Measurements from ENCODE around the gene FLT1. TPM values are rescaled to one million over a fixed set of nuclear protein-coding genes. Genes with fewer than 3 reads are reported as not detected.
A peak's percentile ranks its signal among the peaks of the same experiment; 100 is the strongest.

The FLT1 gene
- 0.11 TPM in 1 of 2 replicates, not detected in the other for total RNA-seq
- long read RNA-seq, partial matches to known transcripts = 0 of 1 reads
- long read RNA-seq, other reads (novel, unspliced or antisense) = 1 of 1 reads

GRCh38 chr13:28494778-28495537 lies at the start of gene FLT1:
TSS of gene FLT1 (minus strand) at chr13:28495128. CDS start at chr13:28494843, 285 bp downstream.
- no peaks in the 10 kb centered on the region for H3K9me3 Mint-ChIP-seq
- peak within 1 kb of the TSS; percentile 78 for H3K4me3 Mint-ChIP-seq
- DNase-seq (ENCODE audit: low read depth, low spot score) = peak; percentile 27
- peaks cover 96% of the 10 kb centered on the region for H3K27me3 Mint-ChIP-seq (ENCODE audit: low read depth)
- H3K36me3 Mint-ChIP-seq (ENCODE audit: low read depth) = no peaks in the 10 kb centered on the region
- peaks cover 13% of the 10 kb centered on the region for H3K4me1 Mint-ChIP-seq
- no peak within 1 kb of the TSS for H3K27ac Mint-ChIP-seq (ENCODE audit: unreplicated experiment)
- TF ChIP-seq, protein P1, sequence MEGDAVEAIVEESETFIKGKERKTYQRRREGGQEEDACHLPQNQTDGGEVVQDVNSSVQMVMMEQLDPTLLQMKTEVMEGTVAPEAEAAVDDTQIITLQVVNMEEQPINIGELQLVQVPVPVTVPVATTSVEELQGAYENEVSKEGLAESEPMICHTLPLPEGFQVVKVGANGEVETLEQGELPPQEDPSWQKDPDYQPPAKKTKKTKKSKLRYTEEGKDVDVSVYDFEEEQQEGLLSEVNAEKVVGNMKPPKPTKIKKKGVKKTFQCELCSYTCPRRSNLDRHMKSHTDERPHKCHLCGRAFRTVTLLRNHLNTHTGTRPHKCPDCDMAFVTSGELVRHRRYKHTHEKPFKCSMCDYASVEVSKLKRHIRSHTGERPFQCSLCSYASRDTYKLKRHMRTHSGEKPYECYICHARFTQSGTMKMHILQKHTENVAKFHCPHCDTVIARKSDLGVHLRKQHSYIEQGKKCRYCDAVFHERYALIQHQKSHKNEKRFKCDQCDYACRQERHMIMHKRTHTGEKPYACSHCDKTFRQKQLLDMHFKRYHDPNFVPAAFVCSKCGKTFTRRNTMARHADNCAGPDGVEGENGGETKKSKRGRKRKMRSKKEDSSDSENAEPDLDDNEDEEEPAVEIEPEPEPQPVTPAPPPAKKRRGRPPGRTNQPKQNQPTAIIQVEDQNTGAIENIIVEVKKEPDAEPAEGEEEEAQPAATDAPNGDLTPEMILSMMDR (conservative IDR thresholded peaks at IDR 0.05) = no peak

GRCh38 chr13:28544026-28544425 lies 49.1 kb upstream of the FLT1 start:
- TF ChIP-seq, protein P1 (conservative IDR thresholded peaks at IDR 0.05) = no peak
- no peak overlapping the region for H3K4me3 Mint-ChIP-seq
- H3K9me3 Mint-ChIP-seq = peaks cover 2% of the 10 kb centered on the region
- H3K27me3 Mint-ChIP-seq (ENCODE audit: low read depth) = peaks cover 8% of the 10 kb centered on the region
- H3K27ac Mint-ChIP-seq (ENCODE audit: unreplicated experiment) = no peak overlapping the region
- no peaks in the 10 kb centered on the region for H3K4me1 Mint-ChIP-seq
- DNase-seq (ENCODE audit: low read depth, low spot score) = no peak
- no peaks in the 10 kb centered on the region for H3K36me3 Mint-ChIP-seq (ENCODE audit: low read depth)

DNA sequence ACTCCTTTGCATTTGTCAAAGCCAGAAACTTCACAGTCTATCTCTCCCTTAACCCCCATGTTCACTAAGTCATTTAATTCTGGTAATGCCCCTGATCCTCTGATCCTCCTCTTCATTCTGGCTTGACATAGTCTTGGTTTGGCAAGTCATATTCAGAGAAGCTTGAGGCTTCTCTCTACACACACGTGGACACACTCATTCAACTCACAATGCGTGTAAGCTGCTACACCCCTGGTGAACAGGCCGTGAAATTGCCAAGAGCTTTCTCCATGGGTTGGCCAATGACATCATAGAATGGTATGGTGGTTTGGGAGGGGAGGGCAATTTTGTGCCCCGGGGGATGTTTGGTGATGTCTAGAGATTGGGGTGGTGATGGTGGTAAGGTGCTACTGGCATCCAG lies 47.9 kb upstream of the FLT1 start:
- Mint-ChIP-seq H3K36me3 (ENCODE audit: low read depth) (no peaks in the 10 kb centered on the region), H3K27me3 (ENCODE audit: low read depth) (peaks cover 10% of the 10 kb centered on the region), H3K4me3 (no peak overlapping the region), H3K27ac (ENCODE audit: unreplicated experiment) (no peak overlapping the region), H3K9me3 (peaks cover 2% of the 10 kb centered on the region), H3K4me1 (no peaks in the 10 kb centered on the region)
- no peak for DNase-seq (ENCODE audit: low read depth, low spot score)
- TF ChIP-seq, protein P1 (conservative IDR thresholded peaks at IDR 0.05) = no peak

GRCh38 chr13:28541966-28542365 lies 47.0 kb upstream of the FLT1 start:
- H3K9me3 Mint-ChIP-seq = peaks cover 2% of the 10 kb centered on the region
- peaks cover 8% of the 10 kb centered on the region for H3K27me3 Mint-ChIP-seq (ENCODE audit: low read depth)

DNA sequence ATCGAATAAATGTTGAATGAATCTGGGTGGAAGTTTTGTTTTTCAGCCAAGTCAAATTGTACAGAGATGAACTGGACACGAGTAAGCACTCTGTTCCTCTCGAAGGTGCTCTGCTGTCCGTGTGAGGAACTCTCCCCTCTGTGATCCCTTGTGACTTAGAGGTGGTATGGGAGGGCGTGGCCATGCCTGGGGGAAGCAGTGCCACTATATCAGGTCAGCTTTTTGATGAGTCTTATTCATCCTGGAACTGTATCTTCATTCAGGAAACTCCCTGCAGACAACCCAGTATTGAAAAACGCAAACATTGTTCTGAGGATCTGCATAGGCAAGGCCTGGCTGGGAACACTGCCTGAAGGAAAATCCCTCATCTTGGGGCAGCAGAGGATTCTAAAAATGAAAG lies 45.7 kb upstream of the FLT1 start:
- Mint-ChIP-seq H3K36me3 (ENCODE audit: low read depth) (no peaks in the 10 kb centered on the region), H3K27ac (ENCODE audit: unreplicated experiment) (no peak overlapping the region), H3K4me3 (no peak overlapping the region), H3K27me3 (ENCODE audit: low read depth) (peaks cover 15% of the 10 kb centered on the region), H3K4me1 (no peaks in the 10 kb centered on the region), H3K9me3 (peaks cover 5% of the 10 kb centered on the region)
- DNase-seq (ENCODE audit: low read depth, low spot score) = no peak
- TF ChIP-seq, protein P1 (conservative IDR thresholded peaks at IDR 0.05) = no peak

More at GRCh38 chr13:28541966-28542365, 47.0 kb upstream of the FLT1 start:
- Mint-ChIP-seq H3K36me3 (ENCODE audit: low read depth) (no peaks in the 10 kb centered on the region), H3K4me3 (no peak overlapping the region), H3K27ac (ENCODE audit: unreplicated experiment) (no peak overlapping the region), H3K4me1 (no peaks in the 10 kb centered on the region)
- TF ChIP-seq, protein P1 (conservative IDR thresholded peaks at IDR 0.05) = no peak
- no peak for DNase-seq (ENCODE audit: low read depth, low spot score)

Measured in neural crest cell (in vitro differentiated cells).